Smooth muscle cell of bladder (primary cell): Measurements from ENCODE around the gene C2orf78. TPM values are rescaled to one million over a fixed set of nuclear protein-coding genes. Genes with fewer than 3 reads are reported as not detected.

ENCODE experiments used
- total RNA-seq: library from RNA; depleted of rRNA; stranded (reverse); fragments of >200 nt; gene quantifications from 2 replicates; pipeline ENCODE4 v1.2.3, GENCODE V29; 2014

The C2orf78 gene, protein sequence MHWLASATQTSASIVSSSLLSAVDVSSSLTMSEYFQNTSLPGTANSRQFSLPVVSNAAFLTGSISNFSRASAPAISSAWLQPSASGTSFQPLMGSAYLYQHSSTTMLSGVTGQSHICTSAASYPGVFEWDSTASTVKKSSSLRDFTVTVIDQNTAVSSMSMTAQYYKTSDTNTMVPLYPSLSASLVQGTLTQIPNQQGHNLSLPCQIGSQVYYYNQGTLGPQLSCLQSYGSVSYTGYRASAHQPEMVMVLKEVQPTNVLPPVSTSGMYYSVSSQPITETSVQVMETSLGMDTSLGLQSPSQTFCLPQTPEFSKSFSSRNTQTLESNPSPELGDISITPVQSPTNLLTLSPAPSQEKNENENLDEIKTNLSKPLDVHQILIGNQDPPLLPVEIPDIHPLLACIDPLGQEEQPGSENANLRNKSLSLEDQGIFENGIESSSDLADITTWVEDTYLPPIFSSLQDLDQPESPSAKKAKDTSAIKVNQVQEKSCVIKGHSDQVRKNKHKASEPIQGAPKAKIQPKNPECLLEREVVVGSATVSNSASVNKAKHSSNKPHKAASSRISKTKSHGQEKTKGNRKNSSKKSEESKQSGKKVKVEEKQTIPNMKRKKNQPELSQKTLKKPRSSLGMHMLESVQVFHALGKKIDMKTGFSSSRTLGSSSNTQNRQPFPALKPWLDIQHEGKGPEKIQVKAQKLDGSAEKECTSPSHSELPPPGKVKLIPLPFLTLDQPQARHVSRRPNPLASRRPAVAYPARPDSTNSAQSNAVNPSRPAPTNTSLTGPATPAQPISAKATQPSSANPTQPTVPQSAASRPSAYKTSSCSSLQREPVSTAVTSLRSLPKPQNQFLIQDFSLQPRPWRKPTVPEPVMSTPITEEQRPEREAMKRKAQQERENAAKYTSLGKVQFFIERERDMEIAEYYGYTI
- not detected in 2 replicates for total RNA-seq

DNA sequence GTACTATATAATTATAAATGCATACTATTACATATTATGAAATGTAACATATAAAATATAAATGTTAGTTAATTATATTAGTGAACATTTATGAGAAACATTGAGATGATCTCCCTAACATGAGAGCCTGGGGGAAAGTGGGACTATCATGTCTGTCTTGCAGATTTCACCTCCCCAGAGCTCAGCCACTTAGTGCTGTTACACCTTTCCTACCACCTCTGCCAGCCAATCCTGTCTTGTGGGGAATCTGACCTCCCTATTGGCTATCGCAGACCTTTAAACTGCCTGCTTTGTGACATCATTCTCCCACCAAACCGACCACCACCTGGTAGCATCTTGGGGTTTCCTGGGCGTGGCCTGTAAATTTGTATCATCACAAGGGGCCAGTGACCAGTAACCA, at the start of gene C2orf78:
Gene C2orf78 (plus strand): TSS at position 301 of the 400 bp plus-strand sequence. CDS start 127 bp downstream, outside the sequence.

DNA sequence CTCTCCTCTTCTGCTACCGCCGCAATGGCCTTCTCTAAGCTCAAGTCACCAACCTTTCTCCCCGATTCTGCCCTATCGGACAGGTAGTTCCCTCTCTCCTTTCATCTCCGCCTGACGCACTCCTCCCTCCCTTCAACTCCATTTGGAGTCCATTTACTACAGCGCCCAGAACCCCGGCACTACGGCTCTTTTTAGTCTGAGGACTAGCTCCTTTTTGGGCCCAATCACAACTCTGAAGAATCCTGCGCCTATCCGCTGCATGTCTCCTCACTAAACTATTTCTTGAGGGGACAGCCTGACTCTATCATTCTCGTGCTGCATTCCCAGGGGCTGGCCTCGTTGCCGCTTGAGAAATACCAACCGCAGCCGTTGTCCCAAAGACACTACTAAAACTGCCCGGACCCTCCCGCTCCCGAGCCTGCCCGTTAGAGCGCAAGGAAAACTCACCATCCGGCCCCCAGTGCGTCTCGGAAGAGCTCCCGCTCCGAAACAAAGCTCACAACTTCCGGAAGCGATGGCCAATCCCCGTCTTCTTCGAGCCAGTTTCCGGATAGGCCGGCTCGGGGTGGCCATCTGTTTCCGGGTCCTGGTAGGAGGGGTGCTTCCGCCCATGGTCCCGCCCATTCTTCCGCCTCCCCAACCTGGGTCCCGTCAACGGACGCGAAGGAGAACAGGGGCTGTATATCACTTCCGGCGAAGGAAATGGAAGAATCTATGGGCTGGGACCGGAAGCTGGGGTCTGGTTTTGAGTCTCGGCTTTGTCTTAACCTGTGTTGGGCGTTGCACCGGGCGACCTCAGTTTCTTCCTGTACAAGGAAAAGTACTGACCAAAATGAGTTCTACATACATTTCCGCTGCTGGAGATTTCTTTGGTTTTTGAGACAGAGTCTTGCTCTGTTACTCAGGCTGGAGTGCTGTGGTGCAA, 46.9 kb upstream of the C2orf78 start, which contains the start of gene TPRKB:
Gene TPRKB (minus strand): TSS at position 491 of the 925 bp plus-strand sequence. CDS start 2,776 bp downstream, outside the sequence.

DNA sequence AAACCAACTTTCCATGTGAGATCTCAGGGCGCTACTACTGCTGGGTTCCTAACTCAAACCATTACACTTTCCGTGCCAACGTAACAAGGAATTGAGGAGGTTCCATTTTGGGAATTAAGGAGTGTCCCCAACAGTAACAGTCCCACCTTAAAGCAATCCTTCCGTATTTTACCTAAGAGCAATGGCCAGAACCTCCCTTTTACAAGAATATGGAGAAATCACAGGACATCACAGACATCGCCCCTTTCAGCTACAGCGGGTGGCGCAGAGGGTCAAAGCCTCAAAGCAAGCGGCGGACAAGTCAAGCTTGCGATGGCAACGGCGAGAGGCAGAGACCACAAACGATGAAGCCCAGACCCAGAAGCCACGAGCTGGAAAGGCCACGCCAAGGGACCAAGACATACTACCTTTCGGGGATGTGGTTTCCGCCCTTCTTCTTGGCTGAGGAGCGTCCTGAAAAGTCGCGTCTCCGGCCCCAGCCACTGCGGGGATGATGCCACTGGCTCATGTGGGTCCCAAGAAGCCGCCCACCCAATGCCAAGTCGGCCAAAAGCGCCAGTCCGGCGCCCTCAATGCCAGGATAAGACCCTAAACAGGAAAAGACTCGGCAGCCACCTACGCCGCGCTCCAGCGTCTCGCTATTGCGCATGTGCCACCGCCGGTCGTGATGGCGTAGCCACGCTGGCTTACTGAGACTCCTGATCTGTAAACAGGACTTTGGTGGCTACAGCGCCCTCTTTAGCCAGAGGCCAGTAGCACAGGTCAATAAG, 4.3 kb upstream of the C2orf78 start, which contains the start of gene DUSP11:
Gene DUSP11 (minus strand): TSS at position 637 of the 770 bp plus-strand sequence. CDS start 129 bp downstream, at position 508.

DNA sequence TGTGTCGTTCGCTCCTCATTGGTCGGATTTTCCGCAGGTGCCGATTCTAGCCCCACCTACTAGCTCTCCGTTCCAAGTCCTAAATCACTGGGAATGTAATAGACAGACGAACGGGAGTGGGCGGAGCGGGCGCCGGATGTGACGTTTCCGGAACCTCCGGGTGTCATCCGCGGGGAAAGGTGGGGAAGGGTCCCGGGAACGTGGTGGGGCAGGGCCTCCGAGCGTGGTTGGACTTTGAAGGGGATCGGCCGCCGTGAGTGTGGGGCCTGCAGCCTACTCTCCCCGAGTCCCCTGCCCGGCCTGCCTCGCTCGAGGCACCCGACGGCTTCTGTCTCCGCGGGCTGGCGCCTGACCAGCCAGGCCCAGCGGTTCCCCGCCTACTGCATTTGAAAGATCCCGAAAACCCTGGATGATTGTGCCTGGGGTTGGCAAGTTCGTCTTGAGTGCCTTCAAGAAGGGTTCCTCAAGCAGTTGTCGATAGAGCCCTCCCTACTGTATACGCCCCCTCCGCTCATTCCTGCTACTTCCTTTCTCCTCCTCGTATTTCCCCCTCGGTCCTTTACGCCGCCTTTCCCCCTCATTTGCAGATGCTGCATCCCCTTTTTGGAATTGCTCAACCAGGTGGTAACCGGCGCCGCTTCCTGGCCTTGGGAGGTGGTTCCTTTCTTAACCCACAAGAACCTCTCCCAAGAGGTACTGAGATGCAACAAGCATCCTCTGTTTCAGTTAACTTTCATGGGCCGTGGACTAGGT, 45.0 kb downstream of the C2orf78 start, which contains the start of gene STAMBP:
Gene STAMBP (plus strand): TSS at position 144 of the 753 bp plus-strand sequence. CDS start 1,896 bp downstream, outside the sequence.

Other genes starting within 250 kb of the C2orf78 start
- not detected in 2 replicates for gene NAT8, start 141.8 kb upstream of the C2orf78 start, total RNA-seq
- gene TPRKB, start 46.8 kb upstream of the C2orf78 start, total RNA-seq: 16.8 and 22.2 TPM in 2 replicates
- 19.2 and 21.7 TPM in 2 replicates for gene DUSP11, start 4.1 kb upstream of the C2orf78 start, total RNA-seq
- gene STAMBP, start 44.8 kb downstream of the C2orf78 start, total RNA-seq: 20.9 and 21.5 TPM in 2 replicates
- 12.3 and 20.1 TPM in 2 replicates for gene ACTG2, start 108.8 kb downstream of the C2orf78 start, total RNA-seq
- gene DGUOK, start 142.7 kb downstream of the C2orf78 start, total RNA-seq: 50.9 and 54.0 TPM in 2 replicates
- gene TET3, start 200.7 kb downstream of the C2orf78 start, total RNA-seq: 2.1 and 3.1 TPM in 2 replicates